ENCODE measurements around the gene OSBP2.
A peak's percentile ranks its signal among the peaks of the same experiment; 100 is the strongest.

OSBP2 gene

GRCh38 chr22:30694640-30695350 lies at the start of gene OSBP2:
Gene OSBP2, plus strand, starts transcription at chr22:30694874. Its CDS starts 36 bp downstream, at chr22:30694910.
- no peak for DNase-seq (ENCODE audit: low read depth)
- no peak for TF ChIP-seq CTCF (conservative IDR thresholded peaks at IDR 0.05; ENCODE audit: low read depth, low read length)
- H3K4me3 ChIP-seq (ENCODE audit: low read depth, low read length) = peak within 1 kb of the TSS; percentile 61

GRCh38 chr22:30646518-30647160 lies 48.0 kb upstream of the OSBP2 start:
- TF ChIP-seq CTCF (conservative IDR thresholded peaks at IDR 0.05; ENCODE audit: low read depth, low read length) = no peak
- no peak overlapping the region for H3K4me3 ChIP-seq (ENCODE audit: low read depth, low read length)
- no peak for DNase-seq (ENCODE audit: low read depth)

GRCh38 chr22:30647536-30647935 lies 47.1 kb upstream of the OSBP2 start:
- TF ChIP-seq CTCF (conservative IDR thresholded peaks at IDR 0.05; ENCODE audit: low read depth, low read length) = no peak
- H3K4me3 ChIP-seq (ENCODE audit: low read depth, low read length) = no peak overlapping the region
- no peak for DNase-seq (ENCODE audit: low read depth)

- no peak overlapping the region for H3K4me3 ChIP-seq (ENCODE audit: low read depth, low read length)
- TF ChIP-seq CTCF (conservative IDR thresholded peaks at IDR 0.05; ENCODE audit: low read depth, low read length) = no peak
- DNase-seq (ENCODE audit: low read depth) = no peak
These were observed 45.8 kb upstream of the OSBP2 start for GRCh38 chr22:30648825-30649224.

GRCh38 chr22:30649430-30650007 lies 45.2 kb upstream of the OSBP2 start:
- DNase-seq (ENCODE audit: low read depth) = peak; percentile 62
- TF ChIP-seq CTCF (conservative IDR thresholded peaks at IDR 0.05; ENCODE audit: low read depth, low read length) = peak; percentile 11
- no peak overlapping the region for H3K4me3 ChIP-seq (ENCODE audit: low read depth, low read length)

- no peak for DNase-seq (ENCODE audit: low read depth)
- no peak for TF ChIP-seq CTCF (conservative IDR thresholded peaks at IDR 0.05; ENCODE audit: low read depth, low read length)
- no peak overlapping the region for H3K4me3 ChIP-seq (ENCODE audit: low read depth, low read length)
These were observed 44.1 kb upstream of the OSBP2 start for GRCh38 chr22:30650508-30651116.
